Mesothelial cell of epicardium (in vitro differentiated cells): Measurements from ENCODE around the gene CAMTA1. TPM values are rescaled to one million over a fixed set of nuclear protein-coding genes. Genes with fewer than 3 reads are reported as not detected.

ENCODE experiments used
- DNase-seq, 2 experiments: peaks; one replicate each; pipeline ENCODE4 v3.0.0; 2021; ENCODE audit warnings: low spot score in 2 of 2; ENCODE audit not compliant: unreplicated experiment in 2 of 2
- H3K27ac Mint-ChIP-seq: 2 replicates; pipeline ENCODE4 v1.8.0; 2021; ENCODE audit warnings: mixed read lengths
- H3K27me3 Mint-ChIP-seq: 2 replicates; pipeline ENCODE4 v1.8.0; 2021; ENCODE audit warnings: low read depth, mixed read lengths
- H3K36me3 Mint-ChIP-seq: 2 replicates; pipeline ENCODE4 v1.8.0; 2021; ENCODE audit warnings: mixed read lengths
- H3K4me1 Mint-ChIP-seq: 2 replicates; pipeline ENCODE4 v1.8.0; 2021; ENCODE audit warnings: mixed read lengths
- H3K4me3 Mint-ChIP-seq: 2 replicates; pipeline ENCODE4 v1.8.0; 2021; ENCODE audit warnings: mild to moderate bottlenecking, moderate library complexity, mixed read lengths
- H3K9me3 Mint-ChIP-seq: 2 replicates; pipeline ENCODE4 v1.8.0; 2021; ENCODE audit warnings: mixed read lengths
- total RNA-seq: library from RNA; stranded (reverse); gene quantifications from 3 replicates; pipeline ENCODE4 v1.2.1, GENCODE V29; 2021
- TF ChIP-seq, protein P1 (sequence below): fragments of 200-600 bp; sonication (generic); IDR thresholded peaks from one replicate; pipeline ENCODE4 v1.5.0; 2021; ENCODE audit warnings: antibody characterized with exemption; ENCODE audit not compliant: unreplicated experiment

The CAMTA1 gene
- total RNA-seq, 1 donor from 2014 or later = 70.4 TPM

DNA sequence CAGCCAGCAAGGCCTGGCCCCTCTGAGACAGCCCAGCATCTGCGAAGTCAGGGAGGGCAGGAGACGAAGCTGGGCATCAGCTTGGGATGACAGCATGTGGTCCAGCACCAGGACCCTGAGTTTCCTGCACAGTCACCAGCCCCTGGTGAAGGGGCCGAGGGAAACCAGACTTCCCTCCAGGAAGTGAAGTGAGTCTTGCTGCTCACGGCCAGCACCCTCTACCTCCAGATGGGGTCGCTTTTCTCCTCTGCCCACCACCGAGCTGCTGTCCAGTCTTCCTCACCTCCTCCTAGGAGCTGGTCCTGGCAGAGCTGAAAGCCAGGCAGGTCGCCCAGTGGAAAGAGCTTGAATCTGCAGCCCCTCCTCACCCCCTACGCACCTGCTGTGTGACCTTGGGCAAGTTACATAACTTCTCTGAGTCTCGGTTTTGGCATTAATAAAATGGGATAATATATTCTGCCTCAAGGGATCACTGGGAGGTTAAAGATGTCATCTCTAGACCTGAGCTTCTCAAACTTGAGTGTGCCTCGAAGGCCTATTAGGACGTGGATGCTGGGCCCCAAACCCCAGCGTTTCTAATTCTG, 867.4 kb downstream of the CAMTA1 start:
- Mint-ChIP-seq H3K9me3 (no peaks in the 10 kb centered on the region), H3K4me3 (no peak overlapping the region), H3K4me1 (no peaks in the 10 kb centered on the region), H3K27me3 (peaks cover 7% of the 10 kb centered on the region), H3K27ac (no peak overlapping the region), H3K36me3 (no peaks in the 10 kb centered on the region)
- TF ChIP-seq, protein P1, sequence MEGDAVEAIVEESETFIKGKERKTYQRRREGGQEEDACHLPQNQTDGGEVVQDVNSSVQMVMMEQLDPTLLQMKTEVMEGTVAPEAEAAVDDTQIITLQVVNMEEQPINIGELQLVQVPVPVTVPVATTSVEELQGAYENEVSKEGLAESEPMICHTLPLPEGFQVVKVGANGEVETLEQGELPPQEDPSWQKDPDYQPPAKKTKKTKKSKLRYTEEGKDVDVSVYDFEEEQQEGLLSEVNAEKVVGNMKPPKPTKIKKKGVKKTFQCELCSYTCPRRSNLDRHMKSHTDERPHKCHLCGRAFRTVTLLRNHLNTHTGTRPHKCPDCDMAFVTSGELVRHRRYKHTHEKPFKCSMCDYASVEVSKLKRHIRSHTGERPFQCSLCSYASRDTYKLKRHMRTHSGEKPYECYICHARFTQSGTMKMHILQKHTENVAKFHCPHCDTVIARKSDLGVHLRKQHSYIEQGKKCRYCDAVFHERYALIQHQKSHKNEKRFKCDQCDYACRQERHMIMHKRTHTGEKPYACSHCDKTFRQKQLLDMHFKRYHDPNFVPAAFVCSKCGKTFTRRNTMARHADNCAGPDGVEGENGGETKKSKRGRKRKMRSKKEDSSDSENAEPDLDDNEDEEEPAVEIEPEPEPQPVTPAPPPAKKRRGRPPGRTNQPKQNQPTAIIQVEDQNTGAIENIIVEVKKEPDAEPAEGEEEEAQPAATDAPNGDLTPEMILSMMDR = no peak
- DNase-seq = no peak

DNA sequence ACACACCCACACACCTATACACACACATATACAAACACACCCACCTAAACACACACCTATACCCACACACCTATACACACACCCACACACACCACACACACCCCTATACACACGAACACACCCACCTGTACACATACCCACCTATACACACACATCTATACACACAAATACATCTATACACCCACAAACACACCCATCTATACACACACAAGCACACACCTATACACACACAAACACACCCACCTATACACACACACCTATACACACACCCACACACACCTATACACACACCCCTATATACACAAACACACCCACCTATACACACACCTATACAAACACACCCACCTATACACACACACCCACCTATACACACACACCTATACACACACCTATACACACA, 869.5 kb downstream of the CAMTA1 start:
- Mint-ChIP-seq H3K27ac (no peak overlapping the region), H3K36me3 (no peaks in the 10 kb centered on the region), H3K4me3 (no peak overlapping the region), H3K9me3 (no peaks in the 10 kb centered on the region), H3K27me3 (peaks cover 7% of the 10 kb centered on the region), H3K4me1 (no peaks in the 10 kb centered on the region)
- DNase-seq = no peak
- TF ChIP-seq, protein P1 = no peak

DNA sequence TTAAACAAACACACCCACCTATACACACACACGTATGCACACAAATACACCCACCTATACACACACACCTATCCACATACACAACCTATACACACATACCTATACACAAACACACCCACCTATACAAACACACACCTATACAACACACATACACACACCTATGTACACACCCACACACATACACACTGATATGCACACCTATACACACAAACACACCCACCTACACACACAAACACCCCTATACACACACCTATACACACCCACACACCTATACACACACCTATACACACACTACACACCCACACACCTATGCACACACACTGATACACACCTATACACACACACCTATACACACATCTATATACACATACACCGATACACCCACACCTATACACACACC, 870.1 kb downstream of the CAMTA1 start:
- H3K36me3 Mint-ChIP-seq = no peaks in the 10 kb centered on the region
- H3K9me3 Mint-ChIP-seq = no peaks in the 10 kb centered on the region
- H3K4me3 Mint-ChIP-seq = no peak overlapping the region
- H3K4me1 Mint-ChIP-seq = no peaks in the 10 kb centered on the region
- DNase-seq = no peak
- TF ChIP-seq, protein P1 = no peak
- H3K27me3 Mint-ChIP-seq = peaks cover 3% of the 10 kb centered on the region
- H3K27ac Mint-ChIP-seq = no peak overlapping the region

DNA sequence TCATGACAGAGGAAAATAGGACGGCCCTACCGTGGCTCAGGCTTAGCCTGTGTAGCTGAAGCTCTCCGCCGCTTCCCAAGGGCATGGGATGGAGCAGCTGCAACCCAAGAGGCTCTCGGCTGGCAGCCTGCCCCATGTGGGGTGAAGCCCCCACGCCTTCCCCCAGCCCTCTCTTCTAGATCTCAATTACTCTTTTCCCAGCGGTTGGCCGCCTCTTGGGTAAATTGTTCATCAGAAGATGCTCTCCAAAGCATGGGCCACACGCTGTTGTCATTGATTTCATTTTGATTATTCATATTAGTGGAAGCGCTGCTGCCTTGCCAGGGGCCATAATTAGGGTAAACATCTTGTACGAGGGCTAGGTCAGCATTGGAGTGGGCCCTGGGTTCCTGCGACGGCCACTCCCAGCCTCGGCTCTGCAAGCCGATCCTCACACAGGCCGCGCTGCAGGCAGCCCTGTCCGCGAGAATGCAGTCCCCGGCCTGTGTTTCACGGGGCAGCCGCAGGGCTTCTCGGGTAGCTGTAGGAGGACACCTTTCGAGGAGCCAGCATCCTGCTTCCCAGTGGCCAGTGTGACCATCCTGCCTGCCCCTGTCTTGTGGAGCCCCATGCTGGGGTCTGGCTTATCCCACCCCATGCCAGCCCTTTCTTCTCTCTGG, 871.4 kb downstream of the CAMTA1 start:
- Mint-ChIP-seq H3K27me3 (peaks cover 8% of the 10 kb centered on the region), H3K4me1 (no peaks in the 10 kb centered on the region), H3K9me3 (no peaks in the 10 kb centered on the region), H3K27ac (no peak overlapping the region), H3K36me3 (no peaks in the 10 kb centered on the region), H3K4me3 (no peak overlapping the region)
- TF ChIP-seq, protein P1 = no peak
- no peak for DNase-seq

DNA sequence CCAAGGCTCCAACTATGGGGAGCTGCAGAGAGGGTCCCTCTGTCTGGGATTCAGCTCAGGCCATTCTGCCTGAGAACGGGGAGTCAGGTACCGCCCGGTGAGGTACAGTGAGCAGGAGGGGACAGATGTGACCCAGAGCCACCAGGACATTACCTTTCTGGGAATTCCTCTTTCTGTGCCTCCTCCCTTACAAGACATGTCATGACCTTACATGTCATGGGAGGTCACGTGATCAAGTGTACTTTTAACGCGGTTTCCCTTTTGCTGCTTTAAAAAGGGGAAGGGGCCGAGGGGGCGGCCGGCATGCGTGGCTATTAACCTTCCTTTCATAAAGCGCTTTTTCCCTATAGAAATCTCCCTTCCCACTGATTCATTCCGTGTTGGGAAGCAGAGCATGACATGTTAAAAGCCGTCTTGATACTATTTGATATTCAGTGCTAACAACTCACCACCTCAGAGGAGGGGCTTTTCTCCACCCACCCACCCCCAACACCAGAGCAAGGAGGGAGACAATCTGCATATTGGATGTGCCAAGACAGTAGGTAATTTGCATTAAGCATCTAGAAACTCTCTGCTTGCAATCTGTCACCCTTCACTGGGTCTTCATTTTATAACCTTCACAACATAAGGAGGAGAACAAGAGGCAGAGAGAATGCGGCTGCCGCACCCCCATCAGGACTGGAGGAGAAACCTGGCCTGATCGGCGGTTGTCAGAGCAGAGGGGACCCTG, 872.2 kb downstream of the CAMTA1 start:
- TF ChIP-seq, protein P1 = no peak
- H3K4me3 Mint-ChIP-seq = no peak overlapping the region
- no peaks in the 10 kb centered on the region for H3K9me3 Mint-ChIP-seq
- no peaks in the 10 kb centered on the region for H3K36me3 Mint-ChIP-seq
- H3K27ac Mint-ChIP-seq = no peak overlapping the region
- DNase-seq = no peak
- H3K27me3 Mint-ChIP-seq = peaks cover 8% of the 10 kb centered on the region
- no peaks in the 10 kb centered on the region for H3K4me1 Mint-ChIP-seq
